H9 (cell line): Measurements from ENCODE around the gene FBH1. TPM values are rescaled to one million over a fixed set of nuclear protein-coding genes. Genes with fewer than 3 reads are reported as not detected.

ENCODE experiments used
- DNase-seq: peaks from one replicate; pipeline ENCODE4 v3.0.0-alpha.2; 2017
- H2AFZ ChIP-seq: one replicate; pipeline ENCODE4 v1.6.1; 2013; ENCODE audit warnings: mild to moderate bottlenecking, low read length, control low read depth, moderate library complexity
- H2AK5ac ChIP-seq: 2 replicates; pipeline ENCODE4 v1.6.1; 2013; ENCODE audit warnings: low read length, control low read depth, mixed read lengths; ENCODE audit not compliant: insufficient read length
- H2BK120ac ChIP-seq: one replicate; pipeline ENCODE4 v1.6.1; 2013; ENCODE audit warnings: low read depth, mild to moderate bottlenecking, low read length, control low read depth, inconsistent platforms; ENCODE audit not compliant: poor library complexity, severe bottlenecking
- H2BK12ac ChIP-seq: 2 replicates; pipeline ENCODE4 v1.6.1; 2013; ENCODE audit warnings: low read length, control low read depth, mixed read lengths, low read depth; ENCODE audit not compliant: insufficient read length
- H2BK15ac ChIP-seq: 2 replicates; pipeline ENCODE4 v1.6.1; 2013; ENCODE audit warnings: low read depth, low read length, control low read depth
- H2BK20ac ChIP-seq: one replicate; pipeline ENCODE4 v1.6.1; 2013; ENCODE audit warnings: low read depth, mild to moderate bottlenecking, low read length, control low read depth, inconsistent platforms; ENCODE audit not compliant: poor library complexity, severe bottlenecking
- H2BK5ac ChIP-seq: 2 replicates; pipeline ENCODE4 v1.6.1; 2013; ENCODE audit warnings: low read length, control low read depth, mixed read lengths; ENCODE audit not compliant: insufficient read length
- H3K14ac ChIP-seq: 2 replicates; pipeline ENCODE4 v1.6.1; 2013; ENCODE audit warnings: low read length, control low read depth; ENCODE audit not compliant: insufficient read depth
- H3K18ac ChIP-seq: 2 replicates; pipeline ENCODE4 v1.6.1; 2013; ENCODE audit warnings: low read depth, mild to moderate bottlenecking, mixed read lengths, low read length, control low read depth; ENCODE audit not compliant: insufficient read length
- H3K23ac ChIP-seq: 2 replicates; pipeline ENCODE4 v1.6.1; 2013; ENCODE audit warnings: low read length, control low read depth, mixed read lengths, low read depth; ENCODE audit not compliant: insufficient read length
- H3K23me2 ChIP-seq: 2 replicates; pipeline ENCODE4 v1.6.1; 2013; ENCODE audit warnings: low read depth, mild to moderate bottlenecking, mixed read lengths, low read length, control low read depth; ENCODE audit not compliant: insufficient read length, poor library complexity, severe bottlenecking
- H3K27ac ChIP-seq: 2 replicates; pipeline ENCODE4 v1.5.1; 2013; ENCODE audit warnings: low read length, control low read depth, mixed read lengths, low read depth; ENCODE audit not compliant: insufficient read length
- H3K27me3 ChIP-seq: 2 replicates; pipeline ENCODE4 v1.6.1; 2013; ENCODE audit warnings: low read length, control low read depth, inconsistent platforms; ENCODE audit not compliant: insufficient read depth
- H3K4ac ChIP-seq: 2 replicates; pipeline ENCODE4 v1.6.1; 2013; ENCODE audit warnings: low read depth, mild to moderate bottlenecking, control low read depth, inconsistent platforms, low read length, moderate library complexity
- H3K4me1 ChIP-seq: 2 replicates; pipeline ENCODE4 v1.6.1; 2013; ENCODE audit warnings: low read length, control low read depth, inconsistent platforms; ENCODE audit not compliant: insufficient read depth
- H3K4me2 ChIP-seq: 2 replicates; pipeline ENCODE4 v1.6.1; 2013; ENCODE audit warnings: low read length, control low read depth, mixed read lengths; ENCODE audit not compliant: insufficient read length, insufficient read depth
- H3K56ac ChIP-seq: 2 replicates; pipeline ENCODE4 v1.6.1; 2013; ENCODE audit warnings: low read depth, mild to moderate bottlenecking, mixed read lengths, low read length, control low read depth; ENCODE audit not compliant: insufficient read length
- H3K79me1 ChIP-seq: 2 replicates; pipeline ENCODE4 v1.6.1; 2013; ENCODE audit warnings: low read depth, mild to moderate bottlenecking, moderate library complexity, low read length, control low read depth, inconsistent platforms; ENCODE audit not compliant: insufficient read depth, poor library complexity, severe bottlenecking
- H3K79me2 ChIP-seq: 2 replicates; pipeline ENCODE4 v1.6.1; 2013; ENCODE audit warnings: low read length, control low read depth, inconsistent platforms; ENCODE audit not compliant: insufficient read depth
- H3K9ac ChIP-seq: 2 replicates; pipeline ENCODE4 v1.6.1; 2013; ENCODE audit warnings: low read length, control low read depth, mixed read lengths; ENCODE audit not compliant: insufficient read length; ENCODE audit errors: extremely low read depth
- H3K9me3 ChIP-seq: one replicate; pipeline ENCODE4 v1.6.1; 2013; ENCODE audit warnings: low read depth, low read length, inconsistent platforms; ENCODE audit not compliant: control insufficient read depth
- H3T11ph ChIP-seq: one replicate; pipeline ENCODE4 v1.6.1; 2013; ENCODE audit warnings: mild to moderate bottlenecking, low read length, control low read depth, inconsistent platforms
- H4K20me1 ChIP-seq: one replicate; pipeline ENCODE4 v1.6.1; 2013; ENCODE audit not compliant: control insufficient read depth, insufficient read length, insufficient read depth
- H4K5ac ChIP-seq: 2 replicates; pipeline ENCODE4 v1.6.1; 2013; ENCODE audit warnings: low read depth, mild to moderate bottlenecking, mixed read lengths, low read length, control low read depth; ENCODE audit not compliant: insufficient read length
- H4K8ac ChIP-seq: replicated peaks from 2 replicates; pipeline ENCODE4 v1.6.1; 2013; ENCODE audit warnings: low read length, control low read depth, mixed read lengths, low read depth; ENCODE audit not compliant: insufficient read length
- H4K91ac ChIP-seq: 2 replicates; pipeline ENCODE4 v1.6.1; 2013; ENCODE audit warnings: low read depth, mild to moderate bottlenecking, moderate library complexity, mixed read lengths, low read length, control low read depth; ENCODE audit not compliant: insufficient read length
- H3K27ac Mint-ChIP-seq, 3 experiments: 2 replicates in 2 of 3; 3 replicates in 1 of 3; pipeline ENCODE4 v1.8.0; 2020 to 2021; ENCODE audit warnings: mixed read lengths in 3 of 3, mild to moderate bottlenecking in 1 of 3, moderate library complexity in 1 of 3
- H3K27me3 Mint-ChIP-seq: 2 replicates; pipeline ENCODE4 v1.8.0; 2021; ENCODE audit warnings: low read depth, mild to moderate bottlenecking, moderate library complexity, mixed read lengths
- H3K36me3 Mint-ChIP-seq, 3 experiments: 2 replicates in 2 of 3; 3 replicates in 1 of 3; pipeline ENCODE4 v1.8.0; 2020 to 2021; ENCODE audit warnings: low read depth in 3 of 3, mixed read lengths in 3 of 3; ENCODE audit not compliant: insufficient read depth in 1 of 3
- H3K4me1 Mint-ChIP-seq, 2 experiments: 2 replicates each; pipeline ENCODE4 v1.8.0; 2020; ENCODE audit warnings: mixed read lengths in 2 of 2
- H3K4me3 Mint-ChIP-seq, 2 experiments: 2 replicates in 1 of 2; 3 replicates in 1 of 2; pipeline ENCODE4 v1.8.0; 2020 to 2021; ENCODE audit warnings: mild to moderate bottlenecking in 2 of 2, mixed read lengths in 2 of 2, moderate library complexity in 1 of 2
- H3K9me3 Mint-ChIP-seq, 2 experiments: 2 replicates in 1 of 2; 3 replicates in 1 of 2; pipeline ENCODE4 v1.8.0; 2020; ENCODE audit warnings: mild to moderate bottlenecking in 2 of 2, mixed read lengths in 2 of 2, moderate library complexity in 1 of 2
- CTCF ChIP-seq: fragments of 200-600 bp; sonication (generic); conservative IDR thresholded peaks from 3 replicates; pipeline ENCODE4 v1.8.0; 2021; ENCODE audit warnings: antibody characterized with exemption, mild to moderate bottlenecking
- WGBS: extraction: QIAGEN DNeasy Blood & Tissue Kit; methylation state at CpG from one replicate; pipeline ENCODE4 v1.1.7; 2013; ENCODE audit warnings: missing lambda C conversion rate, low lambda C conversion rate, mixed read lengths; ENCODE audit not compliant: insufficient read length; ENCODE audit errors: extremely low coverage; 5-methylcytosine and 5-hydroxymethylcytosine counted together
- total RNA-seq: library from RNA; stranded (reverse); gene quantifications from 2 replicates; pipeline ENCODE4 v1.2.1, GENCODE V29; 2021

FBH1 gene
- total RNA-seq, 1 experiment from 2014 or later = 52.2 TPM

GRCh38 chr10:5871596-5871995 lies 18.4 kb upstream of the FBH1 start:
- Histone ChIP-seq H3K27ac (no peak overlapping the region), H2BK15ac (no peak overlapping the region), H4K20me1 (no peaks in the 10 kb centered on the region), H3K4me2 (no peak overlapping the region), H3K4me1 (no peaks in the 10 kb centered on the region), H2AK5ac (no peak overlapping the region), H3K4ac (no peak overlapping the region), H2BK12ac (no peak overlapping the region), H3K56ac (no peak overlapping the region), H4K8ac (no peak overlapping the region), H2BK5ac (no peak overlapping the region), H3K18ac (no peak overlapping the region), H2BK120ac (no peak overlapping the region), H3K23ac (no peak overlapping the region), H4K5ac (no peak overlapping the region), H3K9ac (no peak overlapping the region), H3K79me1 (no peaks in the 10 kb centered on the region), H3K27me3 (no peaks in the 10 kb centered on the region), H3K14ac (no peak overlapping the region), H3T11ph (no peak overlapping the region), H3K79me2 (no peaks in the 10 kb centered on the region), H3K23me2 (no peaks in the 10 kb centered on the region), H2BK20ac (no peak overlapping the region), H4K91ac (no peak overlapping the region), H3K9me3 (peaks cover 7% of the 10 kb centered on the region), H2AFZ (no peak overlapping the region)
- Mint-ChIP-seq H3K4me3 (no peak overlapping the region; a peak in 1 of 5 replicates), H3K9me3 (peaks cover 14 to 17% of the 10 kb centered on the region in 2 experiments; a peak in 4 of 5 replicates), H3K4me1 (peaks cover 3 to 13% of the 10 kb centered on the region in 2 experiments), H3K36me3 (peaks cover 24 to 36% (median 27%) of the 10 kb centered on the region in 3 experiments), H3K27me3 (no peaks in the 10 kb centered on the region; the same call in 1 of the 2 replicates), H3K27ac (peak overlapping the region in 2 of 3 experiments; percentile 12 to 27; a peak in 3 of 7 replicates)
- WGBS = no CpG with 5 or more reads among the region's 5 CpGs
- DNase-seq = no peak
- TF ChIP-seq CTCF = no peak
